Subcutaneous adipose tissue (tissue), 4 donors: Measurements from ENCODE around the gene C1orf122. TPM values are rescaled to one million over a fixed set of nuclear protein-coding genes. Genes with fewer than 3 reads are reported as not detected.

Experiments used
- total RNA-seq, 4 donors: library from RNA; depleted of rRNA; stranded (reverse); fragments of >200 nt; gene quantifications; one replicate each; pipeline ENCODE4 v1.1.0, GENCODE V29; 2016
- TF ChIP-seq, protein P1 (sequence below): fragments of 450-650 bp; IDR thresholded peaks from one replicate; pipeline ENCODE4 v1.5.1; 2016; ENCODE audit warnings: low read depth, mild to moderate bottlenecking, control low read depth, antibody characterized with exemption, moderate library complexity

Gene C1orf122
- total RNA-seq, 4 donors from 2014 or later = 41.9 to 74.2 (median 57.9) TPM

GRCh38 chr1:37765916-37766664, 41.5 kb upstream of the C1orf122 start:
- TF ChIP-seq, protein P1, sequence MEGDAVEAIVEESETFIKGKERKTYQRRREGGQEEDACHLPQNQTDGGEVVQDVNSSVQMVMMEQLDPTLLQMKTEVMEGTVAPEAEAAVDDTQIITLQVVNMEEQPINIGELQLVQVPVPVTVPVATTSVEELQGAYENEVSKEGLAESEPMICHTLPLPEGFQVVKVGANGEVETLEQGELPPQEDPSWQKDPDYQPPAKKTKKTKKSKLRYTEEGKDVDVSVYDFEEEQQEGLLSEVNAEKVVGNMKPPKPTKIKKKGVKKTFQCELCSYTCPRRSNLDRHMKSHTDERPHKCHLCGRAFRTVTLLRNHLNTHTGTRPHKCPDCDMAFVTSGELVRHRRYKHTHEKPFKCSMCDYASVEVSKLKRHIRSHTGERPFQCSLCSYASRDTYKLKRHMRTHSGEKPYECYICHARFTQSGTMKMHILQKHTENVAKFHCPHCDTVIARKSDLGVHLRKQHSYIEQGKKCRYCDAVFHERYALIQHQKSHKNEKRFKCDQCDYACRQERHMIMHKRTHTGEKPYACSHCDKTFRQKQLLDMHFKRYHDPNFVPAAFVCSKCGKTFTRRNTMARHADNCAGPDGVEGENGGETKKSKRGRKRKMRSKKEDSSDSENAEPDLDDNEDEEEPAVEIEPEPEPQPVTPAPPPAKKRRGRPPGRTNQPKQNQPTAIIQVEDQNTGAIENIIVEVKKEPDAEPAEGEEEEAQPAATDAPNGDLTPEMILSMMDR = no peak

- TF ChIP-seq, protein P1 = no peak
These were observed 40.1 kb upstream of the C1orf122 start for GRCh38 chr1:37767488-37767887.

DNA sequence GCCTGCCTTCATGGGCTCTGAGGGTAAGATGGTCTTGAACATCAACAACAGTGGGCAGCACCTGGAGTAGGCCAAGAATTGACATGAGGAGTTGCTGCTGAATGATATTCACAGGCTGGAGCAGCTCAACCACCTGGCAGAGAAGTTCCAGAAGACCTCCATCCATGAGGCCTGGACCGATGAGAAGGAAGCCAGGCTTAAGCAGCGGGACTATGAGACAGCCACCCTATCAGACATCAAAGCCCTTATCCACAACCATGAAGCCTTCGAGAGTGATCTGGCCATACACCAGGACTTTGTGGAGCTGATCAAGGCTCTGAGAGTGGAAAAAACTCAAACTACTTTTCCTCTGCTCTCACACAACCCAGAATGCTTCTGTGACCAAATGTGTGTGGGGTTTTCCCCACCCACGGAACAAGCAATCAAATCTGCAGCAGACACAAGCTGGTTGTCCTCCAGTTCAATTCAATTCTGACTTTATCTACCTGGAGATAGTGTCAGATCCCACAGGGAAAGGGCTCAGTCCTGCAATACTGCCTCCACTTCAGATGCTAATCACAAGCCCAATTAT, 30.6 kb upstream of the C1orf122 start:
- TF ChIP-seq, protein P1 = no peak

GRCh38 chr1:37778654-37779053, 28.9 kb upstream of the C1orf122 start:
- TF ChIP-seq, protein P1 = no peak

DNA sequence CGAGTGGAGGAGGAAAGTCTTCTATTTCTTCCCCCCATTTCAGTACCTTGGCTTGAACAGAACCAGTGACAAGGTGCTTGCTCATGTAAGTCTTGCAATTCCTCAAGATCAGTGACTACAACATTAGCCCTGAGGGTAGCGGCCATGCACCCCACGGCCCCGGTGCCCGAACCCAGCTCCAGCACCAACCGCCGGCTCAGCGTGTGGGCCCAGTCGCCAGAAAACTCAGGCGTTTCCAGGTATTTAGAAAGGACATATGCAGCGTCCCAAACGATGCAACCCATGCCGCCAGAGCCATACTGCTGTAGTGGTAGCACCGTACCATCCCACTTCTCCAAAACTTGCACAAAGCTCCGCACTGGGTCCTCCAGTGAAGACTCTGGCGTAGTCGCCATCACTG, 25.1 kb upstream of the C1orf122 start:
- TF ChIP-seq, protein P1 = no peak

GRCh38 chr1:37792943-37793686, 14.5 kb upstream of the C1orf122 start:
- TF ChIP-seq, protein P1 = no peak

- TF ChIP-seq, protein P1 = no peak
These were observed 13.7 kb upstream of the C1orf122 start, which contains the start of gene MANEAL for GRCh38 chr1:37793773-37794371. Gene MANEAL (plus strand): TSS chr1:37793847. CDS start chr1:37794183, 336 bp downstream.
